NCI-H510A (cell line): ENCODE data around the gene GFOD2.
A peak's percentile ranks its signal among the peaks of the same experiment; 100 is the strongest.
"Not testable (repeated sequence)": the region's sequence is repeated elsewhere in the genome, so short reads cannot be mapped to it uniquely, and the experiment has no call there.

ENCODE experiments used
- DNase-seq: peaks from one replicate; lab custom pipeline; 2025; lab: John Stamatoyannopoulos, UW

The GFOD2 gene

GRCh38 chr16:67702130-67702529 lies 17.0 kb downstream of the GFOD2 start:
- no peak for DNase-seq

DNA sequence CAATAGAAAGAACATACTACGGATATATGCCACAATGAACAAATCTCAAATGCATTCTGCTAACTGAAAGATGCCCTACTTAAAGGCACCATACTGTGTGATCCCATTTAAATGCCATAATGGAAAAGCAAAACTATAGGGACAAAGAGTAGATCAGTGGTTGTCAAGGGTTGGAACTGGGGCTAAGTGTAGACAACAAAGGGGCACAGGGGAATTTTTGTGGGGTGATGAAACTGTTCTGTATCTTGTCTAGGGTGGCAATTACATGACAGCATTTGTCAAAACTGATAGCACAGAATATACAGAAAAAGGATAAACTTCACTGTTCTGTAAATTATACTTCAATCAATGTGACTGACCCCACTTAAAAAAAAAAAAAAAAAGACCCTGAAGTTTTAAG lies 17.7 kb downstream of the GFOD2 start:
- no peak for DNase-seq

- no peak for DNase-seq
Measured at GRCh38 chr16:67699265-67699664, 19.9 kb downstream of the GFOD2 start.

DNA sequence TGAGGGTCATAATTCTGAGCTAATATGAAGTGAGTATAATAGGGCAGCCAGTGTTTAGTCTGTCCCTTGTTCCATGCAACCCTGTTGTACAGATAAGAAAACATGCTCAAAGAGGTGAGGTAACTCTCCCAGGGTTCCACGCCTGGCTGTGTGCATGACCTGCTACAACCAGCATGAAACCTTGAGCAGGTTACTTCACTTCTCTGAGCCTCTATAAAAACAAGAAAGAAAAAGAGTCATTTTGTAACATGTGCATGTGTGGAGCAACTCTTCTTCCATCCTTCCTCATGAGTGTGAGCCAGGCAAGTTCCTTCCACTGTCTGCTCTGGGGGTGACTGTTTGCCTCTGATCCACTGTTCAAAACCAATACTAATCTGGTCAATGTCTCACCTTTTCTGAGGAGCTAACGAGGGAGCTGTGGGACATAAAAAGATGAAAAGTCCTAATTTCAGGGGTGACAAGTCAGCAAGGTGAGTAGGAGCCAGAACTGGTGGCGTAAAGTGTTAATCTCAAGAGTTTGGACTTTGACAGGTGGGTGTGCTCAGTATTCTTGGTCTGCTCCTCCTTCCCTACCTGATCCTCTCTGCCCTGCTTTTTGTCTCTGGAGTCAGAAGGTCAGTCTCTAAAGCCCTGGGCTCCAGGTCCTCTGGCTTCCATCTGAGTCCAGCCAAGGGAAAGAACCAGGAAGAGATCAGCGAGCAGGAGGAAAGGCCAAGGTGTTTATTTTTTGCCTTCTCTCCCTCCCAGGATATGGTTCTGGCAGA lies 21.5 kb downstream of the GFOD2 start:
- no peak for DNase-seq

DNA sequence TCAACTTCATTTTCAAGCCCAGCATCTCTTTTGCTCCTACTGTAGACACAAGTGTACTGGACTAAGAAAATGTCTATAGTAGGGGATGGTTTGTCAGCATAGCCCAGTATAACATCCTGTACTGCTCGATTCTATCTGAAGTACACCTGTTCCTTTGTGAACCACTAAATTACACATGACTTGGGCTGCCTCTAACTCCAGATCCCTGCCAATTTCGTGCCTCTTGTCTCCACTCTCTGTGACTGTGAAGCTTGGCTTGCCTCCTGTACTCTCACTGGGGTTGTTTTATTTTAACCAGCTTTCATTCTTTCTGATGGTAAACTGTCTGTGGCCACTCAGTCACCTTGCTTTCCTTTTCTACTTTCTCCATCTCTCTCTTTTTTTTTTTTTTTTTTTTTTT lies 24.5 kb downstream of the GFOD2 start:
- no peak for DNase-seq

- DNase-seq = not testable (repeated sequence)
Measured at GRCh38 chr16:67693517-67694285, 25.4 kb downstream of the GFOD2 start.

DNA sequence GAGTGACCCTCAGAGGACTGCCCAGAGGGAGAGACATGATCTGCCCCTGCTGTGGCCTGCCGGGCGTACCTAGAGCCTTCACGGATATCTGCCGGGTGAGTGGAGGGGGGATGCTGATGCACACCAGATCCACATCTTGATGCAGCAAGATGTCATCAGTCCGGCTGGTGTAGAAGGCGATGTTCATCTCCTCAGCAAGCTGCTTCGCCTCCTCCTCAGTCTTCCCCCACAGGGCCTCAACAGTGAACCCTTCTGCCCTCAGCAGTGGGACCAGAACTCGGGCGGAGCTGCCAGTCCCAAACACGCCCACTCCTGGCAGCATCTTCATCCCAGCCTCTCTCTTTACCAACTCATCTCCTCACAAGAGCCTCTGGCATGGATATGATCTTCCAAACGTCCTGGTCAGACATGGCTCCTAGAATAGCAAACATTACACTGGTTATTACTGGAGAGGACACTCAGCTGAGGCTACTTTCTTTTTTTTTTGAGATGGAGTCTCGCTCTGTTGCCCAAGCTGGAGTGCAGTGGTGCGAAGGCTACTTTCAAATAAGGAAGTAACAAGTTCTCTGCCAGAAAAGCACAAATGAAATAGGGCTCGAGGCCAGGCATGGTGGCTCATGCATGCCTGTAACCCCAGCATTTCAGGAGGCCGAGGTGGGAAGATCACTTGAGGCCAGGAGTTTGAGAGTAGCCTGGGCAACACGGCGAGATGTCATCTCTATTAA lies 33.6 kb downstream of the GFOD2 start:
- DNase-seq = no peak

DNA sequence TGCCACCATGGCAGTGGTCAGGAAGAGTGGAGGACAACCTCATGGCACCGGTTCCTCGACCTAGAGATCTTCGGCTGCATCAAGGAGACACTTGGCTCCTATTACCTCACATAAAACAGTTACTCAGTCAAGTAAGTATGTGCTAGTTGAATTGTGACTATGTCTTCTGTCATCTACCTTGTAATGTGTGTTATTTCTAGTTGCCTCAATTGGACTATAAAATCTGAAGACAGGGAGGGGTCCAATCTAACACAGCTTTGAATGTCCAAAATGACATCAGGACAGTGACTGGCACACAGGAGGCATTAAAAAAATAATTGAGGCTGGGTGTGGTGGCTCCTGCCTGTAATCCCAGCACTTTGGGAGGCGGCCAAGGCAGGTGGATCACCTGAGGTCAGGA lies 35.3 kb downstream of the GFOD2 start:
- no peak for DNase-seq

- no peak for DNase-seq
Measured at GRCh38 chr16:67679935-67680897, 38.9 kb downstream of the GFOD2 start.

DNA sequence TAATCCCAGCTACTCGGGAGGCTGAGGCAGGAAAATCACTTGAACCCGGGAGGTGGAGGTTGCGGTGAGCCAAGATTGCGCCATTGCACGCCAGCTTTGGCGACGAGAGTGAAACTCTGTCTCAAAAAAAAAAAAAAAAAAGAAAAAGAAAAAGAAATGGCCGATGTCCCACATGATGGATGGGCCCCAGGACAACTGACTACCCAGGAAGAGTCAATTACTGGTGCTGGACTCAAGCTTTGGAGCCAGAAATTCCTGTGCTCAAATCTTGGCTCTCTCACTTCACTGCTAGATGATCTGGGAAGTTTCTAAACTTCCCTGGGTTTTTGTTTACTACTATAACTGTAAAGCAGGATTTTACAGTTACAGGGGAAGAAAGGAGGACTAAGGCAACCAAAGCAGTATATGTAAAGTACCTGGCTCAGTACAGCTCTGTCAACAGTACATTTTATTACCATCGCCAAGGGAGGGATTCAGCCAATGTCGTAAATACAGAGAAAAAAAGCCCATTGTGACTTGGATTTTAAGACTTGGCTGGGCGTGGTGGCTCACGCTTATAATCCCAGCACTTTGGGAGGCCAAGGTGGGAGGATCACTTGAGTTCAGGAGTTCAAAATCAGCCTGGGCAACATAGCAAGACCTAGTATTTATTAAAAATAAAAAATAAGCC lies 40.6 kb downstream of the GFOD2 start:
- no peak for DNase-seq

GRCh38 chr16:67677712-67678111 lies 41.4 kb downstream of the GFOD2 start:
- DNase-seq = no peak

DNA sequence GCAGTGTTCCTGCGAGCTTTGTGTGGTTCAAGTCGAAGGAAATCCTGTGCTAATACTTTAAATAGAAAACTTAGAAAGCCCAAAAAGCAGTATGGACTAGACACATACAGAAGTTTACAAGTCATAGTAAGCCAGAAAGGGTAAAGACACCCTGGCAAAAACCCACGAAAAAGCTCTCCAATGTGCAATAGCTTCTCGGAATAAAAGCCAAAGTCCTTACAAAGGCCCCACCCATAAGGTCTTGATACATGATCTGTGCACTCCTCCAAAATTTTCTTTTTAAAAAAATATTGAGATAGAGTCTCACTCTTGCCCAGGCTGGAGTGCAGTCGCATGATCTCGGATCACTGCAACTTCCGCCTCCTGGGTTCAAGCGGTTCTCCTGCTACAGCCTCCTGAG lies 42.2 kb downstream of the GFOD2 start:
- no peak for DNase-seq

DNA sequence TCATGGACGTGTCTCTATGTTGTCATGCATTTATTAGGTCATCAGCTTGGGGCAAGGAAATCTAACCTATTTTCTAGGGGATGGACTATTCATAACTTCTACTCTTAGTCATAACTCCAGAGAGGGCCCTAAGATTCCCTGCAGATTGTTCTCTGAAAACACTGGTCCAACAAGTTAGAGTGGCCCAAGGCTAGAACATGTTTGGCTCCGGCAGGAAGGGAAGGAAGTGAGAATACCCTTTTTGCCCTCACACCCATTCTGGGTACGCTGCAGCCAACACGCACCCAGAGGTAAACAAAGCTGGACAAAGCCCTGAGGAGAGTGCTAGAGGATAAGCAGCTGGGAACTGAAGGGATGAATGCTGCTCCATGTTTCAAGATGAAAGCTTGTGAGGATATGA lies 42.6 kb downstream of the GFOD2 start:
- no peak for DNase-seq

DNA sequence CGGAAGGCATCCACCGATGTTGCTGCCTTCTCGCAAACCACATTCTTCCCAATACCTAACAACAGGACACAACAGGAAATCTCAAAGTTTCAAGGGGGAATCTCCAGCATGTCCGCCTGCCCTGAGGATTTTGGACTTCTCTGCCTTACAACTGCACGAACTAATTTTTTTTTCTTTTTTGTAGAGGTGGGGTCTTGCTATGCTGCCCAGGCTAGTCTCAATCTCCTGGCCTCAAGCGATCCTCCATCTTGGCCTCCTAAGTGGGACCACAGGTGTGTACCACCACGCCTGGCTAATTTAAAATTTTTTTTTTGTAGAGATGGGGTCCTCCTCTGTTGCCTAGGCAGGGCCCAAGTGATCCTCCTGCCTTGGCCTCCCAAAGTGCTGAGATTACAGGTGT lies 43.1 kb downstream of the GFOD2 start:
- no peak for DNase-seq

DNA sequence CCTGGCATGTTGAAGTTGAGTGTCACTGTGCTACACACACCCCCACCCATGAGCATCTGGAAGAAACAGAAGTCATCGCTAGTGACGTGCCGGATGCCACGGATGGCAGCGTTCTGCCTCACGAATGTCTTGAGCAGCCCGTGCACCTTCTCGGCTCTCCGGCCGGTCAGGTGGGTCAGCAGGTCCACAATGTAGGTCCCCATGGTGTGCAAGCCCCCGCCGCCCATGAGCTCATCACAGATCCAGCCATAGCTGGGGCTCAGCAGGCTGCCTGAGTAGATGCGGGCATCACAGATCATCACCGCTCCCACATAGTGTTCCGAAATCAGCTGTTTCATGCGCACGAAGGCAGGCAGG lies 43.6 kb downstream of the GFOD2 start:
- no peak for DNase-seq

DNA sequence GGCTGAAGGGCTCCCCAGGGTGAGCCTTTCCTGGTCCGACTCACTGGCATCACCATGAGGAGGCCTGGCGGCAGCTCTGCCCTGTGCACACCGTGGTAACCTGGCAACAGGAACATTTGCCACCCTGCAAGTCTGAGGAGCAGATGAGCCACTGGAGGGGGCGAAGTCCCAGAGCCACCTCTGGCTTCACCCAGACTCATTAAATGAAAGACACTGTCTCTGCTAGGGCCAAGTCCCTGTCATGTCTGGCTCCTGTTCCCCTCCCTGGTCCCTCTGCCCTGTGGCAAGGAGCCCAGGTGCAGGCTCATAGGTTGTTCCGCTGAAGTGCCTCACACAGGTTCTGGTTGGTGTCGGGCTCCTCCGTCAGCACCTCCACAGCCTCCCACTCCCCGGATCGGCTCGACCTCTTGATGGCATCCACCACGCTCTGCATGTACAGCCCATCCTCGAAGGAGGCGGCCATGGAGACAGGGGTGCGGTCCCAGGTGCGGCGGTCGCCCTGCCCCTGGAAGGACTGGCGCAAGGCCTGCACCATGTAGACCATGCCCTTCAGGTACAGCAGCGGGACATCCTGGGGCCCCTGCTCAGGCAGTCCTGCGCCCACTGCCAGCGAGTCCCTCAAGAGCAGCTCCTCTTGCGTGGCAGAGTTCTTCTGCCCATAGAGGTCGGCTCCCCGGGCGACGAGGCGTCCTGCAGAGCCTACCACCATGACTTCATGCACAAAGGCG lies 44.1 kb downstream of the GFOD2 start:
- DNase-seq = peak; percentile 52

GRCh38 chr16:67673712-67674580 lies 45.2 kb downstream of the GFOD2 start:
- no peak for DNase-seq

DNA sequence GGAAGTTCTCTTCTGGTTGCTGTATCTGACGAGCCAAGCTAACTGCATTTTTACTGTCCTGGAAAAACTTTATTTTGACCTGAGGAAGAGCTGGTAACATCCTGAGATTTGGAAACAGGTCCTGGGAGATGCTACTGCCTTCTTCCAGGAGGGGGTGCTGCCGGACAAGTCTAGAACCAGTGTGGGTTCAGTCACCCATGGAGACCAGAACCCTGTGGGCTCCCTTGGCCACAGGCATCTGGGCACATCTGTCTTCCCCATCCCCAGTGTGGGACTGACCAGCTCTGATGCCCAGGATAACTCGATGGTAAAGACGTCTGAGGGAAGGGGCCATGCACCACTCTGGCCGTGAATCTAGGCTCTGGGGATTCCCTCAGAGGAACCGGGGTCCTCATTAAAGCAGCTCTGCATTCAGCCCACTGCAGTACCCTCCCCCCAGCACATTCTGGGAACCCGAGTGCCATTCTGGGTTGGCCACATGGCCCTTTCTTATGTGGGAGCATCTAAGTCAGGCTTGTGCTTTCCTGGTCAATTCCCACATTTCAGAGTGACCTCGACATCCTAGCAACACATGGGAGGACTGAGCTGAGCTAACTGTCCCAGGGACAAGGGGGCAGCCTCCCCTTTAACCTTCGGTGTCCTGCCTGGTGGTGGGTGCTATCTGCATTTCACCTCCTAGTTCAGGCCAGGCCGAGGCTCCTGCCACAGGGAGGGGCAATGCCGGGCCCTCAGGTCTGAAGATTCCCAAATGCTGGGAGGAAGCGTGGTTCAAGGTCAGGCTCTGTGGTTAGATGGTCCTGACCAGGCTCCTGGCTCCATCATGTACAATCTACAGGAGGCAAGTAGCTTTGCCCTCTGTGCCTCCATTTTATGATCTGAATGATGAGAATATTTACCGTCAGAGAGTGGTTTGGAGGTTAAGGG lies 46.1 kb downstream of the GFOD2 start:
- no peak for DNase-seq
